ENCODE data around the gene NRBF2.

Gene NRBF2

GRCh38 chr10:63169624-63170023 lies 36.5 kb downstream of the NRBF2 start:
- no peaks in the 10 kb centered on the region for H3K4me1 ChIP-seq (ENCODE audit: insufficient read depth, low read length)
- no peaks in the 10 kb centered on the region; the same call in 1 of the 2 replicates for H4K20me1 ChIP-seq (ENCODE audit: insufficient read depth, low read length)
- H3K27me3 ChIP-seq (ENCODE audit: insufficient read depth, low read length, poor library complexity) = no peaks in the 10 kb centered on the region
- peaks cover 86% of the 10 kb centered on the region for H3K36me3 ChIP-seq (ENCODE audit: insufficient read depth, low read length)
- no peak overlapping the region for H3K27ac ChIP-seq (ENCODE audit: low read length)
- TF ChIP-seq CTCF (IDR thresholded peaks at IDR 0.05; ENCODE audit: borderline replicate concordance, extremely low read depth, low read length, poor library complexity, severe bottlenecking) = no peak
- no peak for TF ChIP-seq EZH2 (IDR thresholded peaks at IDR 0.05; ENCODE audit: borderline replicate concordance, low read depth, low read length, severe bottlenecking)
- no peak overlapping the region for H3K4me2 ChIP-seq (ENCODE audit: insufficient read depth, low read length)
- H3K4me3 ChIP-seq (ENCODE audit: low read depth in 1 of 2, low read length in 2 of 2) = no peak overlapping the region
- H3K79me2 ChIP-seq (ENCODE audit: insufficient read depth, low read length) = no peaks in the 10 kb centered on the region
- ATAC-seq (ENCODE audit: insufficient read depth, low read depth) = no peak
- no peak overlapping the region for H3K9ac ChIP-seq (ENCODE audit: low read depth, low read length)
- no peaks in the 10 kb centered on the region for H3K9me3 ChIP-seq (ENCODE audit: insufficient read depth, low read length, severe bottlenecking)
- H2AFZ ChIP-seq (ENCODE audit: low read depth, low read length) = no peak overlapping the region
- no peak for DNase-seq

GRCh38 chr10:63171255-63171855 lies 38.2 kb downstream of the NRBF2 start:
- H3K4me1 ChIP-seq (ENCODE audit: insufficient read depth, low read length) = no peaks in the 10 kb centered on the region
- H2AFZ ChIP-seq (ENCODE audit: low read depth, low read length) = no peak overlapping the region
- H3K27ac ChIP-seq (ENCODE audit: low read length) = no peak overlapping the region
- H3K9me3 ChIP-seq (ENCODE audit: insufficient read depth, low read length, severe bottlenecking) = no peaks in the 10 kb centered on the region
- H4K20me1 ChIP-seq (ENCODE audit: insufficient read depth, low read length) = no peaks in the 10 kb centered on the region; the same call in 1 of the 2 replicates
- TF ChIP-seq CTCF (IDR thresholded peaks at IDR 0.05; ENCODE audit: borderline replicate concordance, extremely low read depth, low read length, poor library complexity, severe bottlenecking) (no peak), EZH2 (IDR thresholded peaks at IDR 0.05; ENCODE audit: borderline replicate concordance, low read depth, low read length, severe bottlenecking) (no peak)
- H3K36me3 ChIP-seq (ENCODE audit: insufficient read depth, low read length) = peaks cover 87% of the 10 kb centered on the region
- no peaks in the 10 kb centered on the region for H3K27me3 ChIP-seq (ENCODE audit: insufficient read depth, low read length, poor library complexity)
- H3K4me2 ChIP-seq (ENCODE audit: insufficient read depth, low read length) = no peak overlapping the region
- no peaks in the 10 kb centered on the region for H3K79me2 ChIP-seq (ENCODE audit: insufficient read depth, low read length)
- H3K4me3 ChIP-seq (ENCODE audit: low read depth in 1 of 2, low read length in 2 of 2) = no peak overlapping the region
- ATAC-seq (ENCODE audit: insufficient read depth, low read depth) (no peak), DNase-seq (no peak)
- no peak overlapping the region for H3K9ac ChIP-seq (ENCODE audit: low read depth, low read length)

- H3K4me1 ChIP-seq (ENCODE audit: insufficient read depth, low read length) = no peaks in the 10 kb centered on the region
- no peak overlapping the region for H3K4me3 ChIP-seq (ENCODE audit: low read depth in 1 of 2, low read length in 2 of 2)
- no peaks in the 10 kb centered on the region; the same call in 1 of the 2 replicates for H4K20me1 ChIP-seq (ENCODE audit: insufficient read depth, low read length)
- no peak overlapping the region for H3K9ac ChIP-seq (ENCODE audit: low read depth, low read length)
- no peak overlapping the region for H3K4me2 ChIP-seq (ENCODE audit: insufficient read depth, low read length)
- no peaks in the 10 kb centered on the region for H3K27me3 ChIP-seq (ENCODE audit: insufficient read depth, low read length, poor library complexity)
- no peaks in the 10 kb centered on the region for H3K9me3 ChIP-seq (ENCODE audit: insufficient read depth, low read length, severe bottlenecking)
- H2AFZ ChIP-seq (ENCODE audit: low read depth, low read length) = no peak overlapping the region
- TF ChIP-seq EZH2 (IDR thresholded peaks at IDR 0.05; ENCODE audit: borderline replicate concordance, low read depth, low read length, severe bottlenecking) (no peak), CTCF (IDR thresholded peaks at IDR 0.05; ENCODE audit: borderline replicate concordance, extremely low read depth, low read length, poor library complexity, severe bottlenecking) (no peak)
- DNase-seq (no peak), ATAC-seq (ENCODE audit: insufficient read depth, low read depth) (no peak)
- no peak overlapping the region for H3K27ac ChIP-seq (ENCODE audit: low read length)
- H3K36me3 ChIP-seq (ENCODE audit: insufficient read depth, low read length) = peaks cover 88% of the 10 kb centered on the region
- no peaks in the 10 kb centered on the region for H3K79me2 ChIP-seq (ENCODE audit: insufficient read depth, low read length)
Observed at GRCh38 chr10:63171926-63172325, 38.8 kb downstream of the NRBF2 start.
